ENCODE data around the gene MON2. TPM values are rescaled to one million over a fixed set of nuclear protein-coding genes. Genes with fewer than 3 reads are reported as not detected.

The MON2 gene
- total and polyA plus RNA-seq, 2 of the 13 experiments (the other 11 are each of a cell fraction or from before 2014, with no cell fraction given) = 10.5 to 24.8 TPM

DNA sequence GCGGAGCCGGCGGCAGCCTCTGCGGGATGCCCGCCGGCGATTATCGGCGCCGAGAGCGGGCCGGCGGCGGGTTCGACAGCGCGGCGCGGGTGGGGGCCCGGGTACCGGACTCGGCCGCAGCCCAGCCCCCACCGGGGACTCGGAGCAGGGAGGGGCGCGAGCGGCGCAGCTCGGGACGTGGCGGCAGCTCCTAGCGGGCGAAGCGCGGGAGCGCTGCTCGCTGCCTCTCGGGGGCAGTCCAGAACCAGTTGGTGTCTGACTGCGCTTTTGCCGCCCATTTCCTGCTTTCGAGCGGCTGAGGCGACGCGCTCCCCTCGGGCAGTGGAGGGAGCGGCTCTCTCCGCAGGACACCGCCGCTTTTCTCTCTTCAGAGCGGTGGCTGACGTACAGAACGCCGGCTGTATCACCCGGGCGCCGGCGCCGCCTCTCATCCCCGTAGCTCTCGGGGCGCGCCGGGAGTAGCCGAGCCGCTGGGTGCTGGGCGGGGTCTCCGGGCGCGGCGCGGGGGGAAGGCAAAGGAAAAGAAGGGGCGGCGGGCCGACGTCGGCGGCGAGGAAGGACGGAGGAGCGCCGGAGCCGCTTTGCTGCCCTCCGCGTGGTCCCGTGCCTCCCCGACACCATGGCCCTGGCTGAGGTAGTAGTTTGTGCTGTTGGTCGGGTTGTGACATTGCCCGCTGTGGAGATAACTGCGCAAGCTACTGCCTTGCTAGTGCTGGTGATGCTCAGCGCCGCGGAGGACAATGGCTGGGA is 136.6 kb downstream of the MON2 start (continued):
- TF ChIP-seq, protein P1, sequence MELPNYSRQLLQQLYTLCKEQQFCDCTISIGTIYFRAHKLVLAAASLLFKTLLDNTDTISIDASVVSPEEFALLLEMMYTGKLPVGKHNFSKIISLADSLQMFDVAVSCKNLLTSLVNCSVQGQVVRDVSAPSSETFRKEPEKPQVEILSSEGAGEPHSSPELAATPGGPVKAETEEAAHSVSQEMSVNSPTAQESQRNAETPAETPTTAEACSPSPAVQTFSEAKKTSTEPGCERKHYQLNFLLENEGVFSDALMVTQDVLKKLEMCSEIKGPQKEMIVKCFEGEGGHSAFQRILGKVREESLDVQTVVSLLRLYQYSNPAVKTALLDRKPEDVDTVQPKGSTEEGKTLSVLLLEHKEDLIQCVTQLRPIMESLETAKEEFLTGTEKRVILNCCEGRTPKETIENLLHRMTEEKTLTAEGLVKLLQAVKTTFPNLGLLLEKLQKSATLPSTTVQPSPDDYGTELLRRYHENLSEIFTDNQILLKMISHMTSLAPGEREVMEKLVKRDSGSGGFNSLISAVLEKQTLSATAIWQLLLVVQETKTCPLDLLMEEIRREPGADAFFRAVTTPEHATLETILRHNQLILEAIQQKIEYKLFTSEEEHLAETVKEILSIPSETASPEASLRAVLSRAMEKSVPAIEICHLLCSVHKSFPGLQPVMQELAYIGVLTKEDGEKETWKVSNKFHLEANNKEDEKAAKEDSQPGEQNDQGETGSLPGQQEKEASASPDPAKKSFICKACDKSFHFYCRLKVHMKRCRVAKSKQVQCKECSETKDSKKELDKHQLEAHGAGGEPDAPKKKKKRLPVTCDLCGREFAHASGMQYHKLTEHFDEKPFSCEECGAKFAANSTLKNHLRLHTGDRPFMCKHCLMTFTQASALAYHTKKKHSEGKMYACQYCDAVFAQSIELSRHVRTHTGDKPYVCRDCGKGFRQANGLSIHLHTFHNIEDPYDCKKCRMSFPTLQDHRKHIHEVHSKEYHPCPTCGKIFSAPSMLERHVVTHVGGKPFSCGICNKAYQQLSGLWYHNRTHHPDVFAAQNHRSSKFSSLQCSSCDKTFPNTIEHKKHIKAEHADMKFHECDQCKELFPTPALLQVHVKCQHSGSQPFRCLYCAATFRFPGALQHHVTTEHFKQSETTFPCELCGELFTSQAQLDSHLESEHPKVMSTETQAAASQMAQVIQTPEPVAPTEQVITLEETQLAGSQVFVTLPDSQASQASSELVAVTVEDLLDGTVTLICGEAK (IDR thresholded peaks at IDR 0.05) = no peak
- TF ChIP-seq, protein P1 (CRISPR knock-in tag; IDR thresholded peaks at IDR 0.05) = peak; percentile 14; the same call in 1 of the 2 replicates
- TF ChIP-seq FOXP1 (IDR thresholded peaks at IDR 0.05) = no peak
- TF ChIP-seq FOXP1 (CRISPR knock-in tag; IDR thresholded peaks at IDR 0.05) = 0 out of 2 replicates have a peak, but pooled peaks have one; percentile 6
- TF ChIP-seq ZKSCAN8 (CRISPR knock-in tag; IDR thresholded peaks at IDR 0.05; ENCODE audit: borderline replicate concordance) = 0 out of 2 replicates have a peak, but pooled peaks have one; percentile 6
- no peak for TF ChIP-seq THAP11 (CRISPR knock-in tag; IDR thresholded peaks at IDR 0.05)
- TF ChIP-seq SP4 (CRISPR knock-in tag; IDR thresholded peaks at IDR 0.05) = no peak; the same call in 1 of the 2 replicates
- peak; percentile 86 for TF ChIP-seq ELF3 (CRISPR knock-in tag; IDR thresholded peaks at IDR 0.05)
- no peak for TF ChIP-seq SMARCE1 (IDR thresholded peaks at IDR 0.05; ENCODE audit: borderline replicate concordance)
- TF ChIP-seq ZNF878 (CRISPR knock-in tag; IDR thresholded peaks at IDR 0.05) = 0 out of 2 replicates have a peak, but pooled peaks have one; percentile 57
- TF ChIP-seq, protein P2, sequence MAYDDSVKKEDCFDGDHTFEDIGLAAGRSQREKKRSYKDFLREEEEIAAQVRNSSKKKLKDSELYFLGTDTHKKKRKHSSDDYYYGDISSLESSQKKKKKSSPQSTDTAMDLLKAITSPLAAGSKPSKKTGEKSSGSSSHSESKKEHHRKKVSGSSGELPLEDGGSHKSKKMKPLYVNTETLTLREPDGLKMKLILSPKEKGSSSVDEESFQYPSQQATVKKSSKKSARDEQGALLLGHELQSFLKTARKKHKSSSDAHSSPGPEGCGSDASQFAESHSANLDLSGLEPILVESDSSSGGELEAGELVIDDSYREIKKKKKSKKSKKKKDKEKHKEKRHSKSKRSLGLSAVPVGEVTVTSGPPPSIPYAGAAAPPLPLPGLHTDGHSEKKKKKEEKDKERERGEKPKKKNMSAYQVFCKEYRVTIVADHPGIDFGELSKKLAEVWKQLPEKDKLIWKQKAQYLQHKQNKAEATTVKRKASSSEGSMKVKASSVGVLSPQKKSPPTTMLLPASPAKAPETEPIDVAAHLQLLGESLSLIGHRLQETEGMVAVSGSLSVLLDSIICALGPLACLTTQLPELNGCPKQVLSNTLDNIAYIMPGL (CRISPR knock-in tag; IDR thresholded peaks at IDR 0.05; ENCODE audit: borderline replicate concordance in 1 of 2, low read depth in 1 of 2) = peak; percentile 58 to 84
- TF ChIP-seq, protein P3, sequence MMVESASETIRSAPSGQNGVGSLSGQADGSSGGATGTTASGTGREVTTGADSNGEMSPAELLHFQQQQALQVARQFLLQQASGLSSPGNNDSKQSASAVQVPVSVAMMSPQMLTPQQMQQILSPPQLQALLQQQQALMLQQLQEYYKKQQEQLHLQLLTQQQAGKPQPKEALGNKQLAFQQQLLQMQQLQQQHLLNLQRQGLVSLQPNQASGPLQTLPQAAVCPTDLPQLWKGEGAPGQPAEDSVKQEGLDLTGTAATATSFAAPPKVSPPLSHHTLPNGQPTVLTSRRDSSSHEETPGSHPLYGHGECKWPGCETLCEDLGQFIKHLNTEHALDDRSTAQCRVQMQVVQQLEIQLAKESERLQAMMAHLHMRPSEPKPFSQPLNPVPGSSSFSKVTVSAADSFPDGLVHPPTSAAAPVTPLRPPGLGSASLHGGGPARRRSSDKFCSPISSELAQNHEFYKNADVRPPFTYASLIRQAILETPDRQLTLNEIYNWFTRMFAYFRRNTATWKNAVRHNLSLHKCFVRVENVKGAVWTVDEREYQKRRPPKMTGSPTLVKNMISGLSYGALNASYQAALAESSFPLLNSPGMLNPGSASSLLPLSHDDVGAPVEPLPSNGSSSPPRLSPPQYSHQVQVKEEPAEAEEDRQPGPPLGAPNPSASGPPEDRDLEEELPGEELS (CRISPR knock-in tag; IDR thresholded peaks at IDR 0.05) = peak; percentile 29
- TF ChIP-seq SKI (IDR thresholded peaks at IDR 0.05; ENCODE audit: partially characterized antibody) = no peak
